Activated CD4-positive, alpha-beta T cell treated with anti-CD3 and anti-CD28 coated beads, Interleukin-2, Interleukin-4, amounts not matched to agents 100 ng/mL and 50 ng/mL, durations not matched to agents 16 hours and 8 hours (primary cell): ENCODE data around the gene SLC23A3.
A peak's percentile ranks its signal among the peaks of the same experiment; 100 is the strongest.

Source experiments
- DNase-seq: peaks from one replicate; pipeline ENCODE4 v3.0.0-alpha.2; 2020; ENCODE audit warnings: low spot score

Gene SLC23A3

DNA sequence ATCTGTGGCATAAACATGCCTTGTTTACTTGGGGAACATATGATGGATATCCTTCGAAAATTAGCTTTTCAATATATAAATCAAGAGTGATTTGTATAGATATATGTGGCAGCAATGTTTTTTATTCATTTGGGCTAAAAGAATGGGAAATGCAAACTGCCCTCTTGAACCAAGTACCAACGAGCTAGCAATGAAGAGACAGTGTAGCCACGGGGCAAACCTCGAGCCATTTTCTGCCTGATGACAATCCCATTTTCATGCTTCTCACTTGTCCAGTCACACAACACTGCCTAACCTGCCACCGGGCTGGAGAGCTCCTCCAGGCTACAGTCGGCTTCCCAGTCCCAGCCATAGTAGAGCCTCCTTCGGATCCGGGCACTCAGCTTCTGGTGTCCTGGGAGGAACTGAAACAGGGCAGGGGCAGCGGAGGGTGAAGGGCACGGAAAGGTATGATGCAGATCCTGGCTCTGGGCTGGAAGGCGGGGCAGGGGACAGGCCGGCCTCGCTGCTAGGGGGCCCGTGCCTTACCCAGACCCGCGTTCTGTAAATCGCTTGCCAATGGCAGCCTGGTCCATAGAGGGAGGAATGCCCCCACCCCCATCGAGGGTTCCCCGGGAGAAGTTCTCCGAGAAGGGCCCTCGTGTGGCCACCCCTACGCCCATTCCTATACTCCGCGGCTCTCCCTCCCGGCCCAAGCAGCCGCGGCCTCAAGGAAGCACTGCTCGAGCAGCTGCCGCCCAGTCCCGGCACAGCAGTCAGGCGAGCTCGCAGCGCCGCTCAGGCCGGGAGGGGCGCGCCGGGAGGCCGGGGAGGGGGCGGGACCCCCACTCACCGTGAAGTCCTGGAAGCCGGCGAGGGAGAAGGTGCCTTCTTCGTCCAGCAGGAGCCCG, 6.3 kb upstream of the SLC23A3 start:
- peak; percentile 20 for DNase-seq

DNA sequence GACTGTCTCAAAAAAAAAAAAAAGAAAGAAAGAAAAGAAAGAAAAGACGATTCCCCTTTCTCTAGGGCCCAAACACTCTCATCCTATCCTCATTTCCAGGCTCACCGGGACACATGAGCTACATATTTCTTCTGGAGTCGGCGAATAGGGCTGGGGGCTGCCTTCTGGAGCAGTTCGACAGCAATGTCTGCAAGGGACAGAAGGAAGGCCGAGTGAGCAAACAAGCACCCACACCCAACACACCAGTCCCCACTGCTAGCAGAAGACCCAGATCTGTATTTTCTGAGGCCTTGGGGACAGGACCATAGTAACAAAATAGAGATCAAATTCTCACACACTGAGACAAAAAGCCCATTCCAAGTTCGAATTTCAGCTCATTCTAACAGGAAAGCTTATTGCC, 5.7 kb upstream of the SLC23A3 start:
- no peak for DNase-seq

DNA sequence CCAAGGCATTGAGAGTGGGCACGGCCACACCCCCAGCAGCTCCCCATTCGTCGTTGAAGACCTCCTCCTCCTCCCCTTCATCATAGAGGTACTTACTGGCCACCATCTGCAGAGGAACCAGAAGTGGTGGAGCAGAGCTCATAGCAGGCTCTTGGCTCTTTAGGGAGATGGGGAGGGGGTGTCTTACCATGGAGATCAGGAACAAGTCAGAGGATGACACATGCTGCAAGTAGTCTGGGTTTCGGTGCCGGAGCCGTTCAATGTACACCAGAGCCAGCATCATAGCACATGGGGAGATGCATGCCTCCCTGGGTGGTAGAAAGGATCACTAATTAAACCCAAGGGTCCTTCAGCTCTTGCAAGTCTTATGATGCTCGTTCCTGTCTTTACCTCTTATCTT, 5.0 kb upstream of the SLC23A3 start:
- DNase-seq, result no peak

DNA sequence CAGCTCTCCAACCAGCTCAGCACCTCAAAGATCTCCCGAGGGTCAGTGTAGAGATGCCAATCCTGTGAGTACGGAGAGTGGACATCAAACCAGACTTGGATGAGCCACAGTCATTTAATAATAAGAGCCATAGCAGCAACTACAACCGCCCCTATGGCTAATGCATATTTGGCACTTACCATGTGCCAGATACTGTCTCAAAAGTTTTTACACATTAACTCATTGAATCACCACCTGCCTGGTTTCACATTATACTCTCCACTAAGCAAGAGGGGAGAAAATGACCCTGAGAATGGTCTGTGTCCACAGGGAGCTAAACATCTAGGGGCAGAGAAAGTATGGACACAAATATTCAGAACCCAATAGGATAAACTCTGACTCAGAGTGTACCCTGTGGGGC, 4.3 kb upstream of the SLC23A3 start:
- DNase-seq, result no peak

DNA sequence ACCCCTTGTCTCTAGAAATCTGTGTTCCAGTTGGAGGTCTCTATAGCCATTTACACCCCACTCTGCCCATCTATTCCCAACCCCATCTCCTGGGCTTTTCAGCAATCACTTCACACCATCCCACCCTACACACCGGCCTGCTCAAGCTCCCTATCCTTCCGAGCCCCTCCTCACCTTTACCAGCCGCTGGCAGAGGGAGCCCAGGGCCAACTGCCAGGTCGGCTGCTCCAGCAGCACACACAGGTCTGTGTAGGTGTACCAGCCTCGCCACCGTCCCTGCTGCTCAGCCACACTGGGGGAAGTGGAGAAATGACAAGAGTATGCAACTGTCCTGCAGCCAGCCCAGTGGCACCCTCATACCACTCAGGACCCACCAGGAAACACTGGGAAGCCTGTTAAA, 3.3 kb upstream of the SLC23A3 start:
- DNase-seq, result no peak

DNA sequence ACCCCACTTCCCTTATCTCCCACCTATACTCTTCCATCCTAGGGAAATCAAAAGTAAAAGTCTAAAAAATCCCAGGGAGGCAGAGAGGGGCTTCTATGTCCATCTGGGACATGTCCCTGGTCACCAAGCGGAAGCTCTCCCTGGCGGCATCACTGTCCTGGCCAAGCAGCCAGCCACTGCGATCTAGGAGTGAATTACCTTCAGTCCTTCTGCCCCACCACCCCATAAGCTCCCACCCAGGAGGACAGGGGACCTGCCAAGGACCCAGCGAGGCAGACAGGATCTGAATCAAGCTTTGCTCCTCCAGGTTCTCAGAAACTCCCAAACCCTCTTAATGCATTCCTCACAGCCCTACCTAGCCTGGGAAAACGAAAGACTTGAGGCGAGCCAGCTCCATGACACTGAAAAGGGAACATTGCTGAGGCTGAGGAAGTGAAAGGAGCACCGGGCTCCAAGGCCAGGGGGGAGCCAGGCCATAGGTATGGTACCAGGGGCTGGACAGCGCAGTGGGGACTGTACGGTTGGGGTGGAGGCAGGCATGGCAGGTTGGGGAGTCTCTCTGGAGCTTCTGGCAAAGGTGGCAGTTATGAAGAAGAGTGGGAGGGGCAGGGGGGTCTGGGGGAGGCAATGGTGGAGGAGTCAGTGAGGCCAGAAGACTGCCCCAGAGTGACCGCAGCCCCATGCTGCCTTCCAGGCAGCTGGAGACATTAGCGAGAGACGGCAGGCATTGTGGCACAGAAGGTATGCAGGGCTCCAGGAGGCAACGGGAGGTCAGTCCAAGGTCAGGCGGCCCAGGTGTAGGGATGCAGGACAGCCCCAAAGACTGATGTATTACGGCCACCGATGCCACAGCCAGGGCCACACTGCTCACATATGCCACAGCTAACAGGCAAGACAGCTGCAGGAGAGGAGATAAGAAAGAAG, 2.7 kb upstream of the SLC23A3 start:
- no peak for DNase-seq

DNA sequence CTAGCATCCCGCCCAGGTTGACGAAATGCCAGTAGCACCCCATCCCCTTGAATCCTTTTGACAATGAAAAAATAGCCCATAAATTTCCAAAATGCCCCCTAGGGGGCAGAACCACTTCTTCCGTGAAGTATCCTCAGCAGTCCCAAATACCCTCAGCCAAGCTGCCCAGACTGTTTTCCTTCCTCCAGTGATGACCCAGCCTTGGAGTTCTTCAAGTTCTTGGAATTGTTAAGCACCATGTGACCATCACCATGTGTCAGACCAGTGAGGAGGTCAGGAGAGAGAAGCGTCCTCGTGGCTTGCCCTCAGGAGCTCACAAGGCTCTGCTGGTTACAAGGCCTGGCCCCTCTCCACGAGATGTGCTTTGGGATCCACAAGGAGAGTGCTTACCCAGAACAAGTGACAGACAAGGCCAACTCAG, 1.4 kb upstream of the SLC23A3 start:
- DNase-seq, result peak; percentile 37

DNA sequence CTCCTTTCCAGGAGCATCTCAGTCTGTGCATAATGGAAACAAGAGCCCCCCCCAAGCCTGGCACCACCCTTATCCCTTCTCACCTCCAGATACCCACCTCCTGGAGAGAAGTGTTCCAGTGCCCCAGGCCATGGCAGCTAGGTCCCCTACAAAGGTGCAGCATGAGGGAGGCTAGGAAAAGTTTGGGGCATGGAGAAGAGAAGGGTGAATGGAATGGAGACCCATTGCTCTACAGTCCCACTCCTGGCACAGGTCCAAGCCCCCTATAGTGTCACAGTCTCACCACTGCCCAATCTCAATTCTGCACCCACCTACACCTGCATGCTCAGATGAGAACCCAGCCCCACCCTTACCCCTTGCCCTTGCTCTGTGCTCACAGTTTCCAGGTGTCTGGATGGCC, 897 bp downstream of the SLC23A3 start:
- DNase-seq, result no peak

DNA sequence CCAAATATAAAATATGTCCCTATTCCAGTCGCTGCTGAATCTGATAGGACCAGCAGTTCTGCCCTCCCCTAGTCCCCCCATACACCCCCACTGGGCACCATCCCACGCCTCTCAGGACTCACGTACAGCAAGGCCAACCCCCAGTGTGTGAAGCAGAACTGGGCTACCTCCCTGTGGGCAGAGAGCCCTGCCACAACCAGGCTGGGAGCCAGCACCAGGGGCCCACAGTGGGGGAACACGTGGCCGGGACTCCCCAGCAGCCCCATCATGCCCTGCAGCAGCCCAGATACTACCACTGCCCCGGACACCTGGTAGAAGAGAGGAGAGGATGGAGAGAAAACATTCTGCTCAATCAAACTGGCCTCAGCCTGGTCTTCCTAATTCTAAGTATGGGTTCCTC, 1.3 kb downstream of the SLC23A3 start:
- no peak for DNase-seq

DNA sequence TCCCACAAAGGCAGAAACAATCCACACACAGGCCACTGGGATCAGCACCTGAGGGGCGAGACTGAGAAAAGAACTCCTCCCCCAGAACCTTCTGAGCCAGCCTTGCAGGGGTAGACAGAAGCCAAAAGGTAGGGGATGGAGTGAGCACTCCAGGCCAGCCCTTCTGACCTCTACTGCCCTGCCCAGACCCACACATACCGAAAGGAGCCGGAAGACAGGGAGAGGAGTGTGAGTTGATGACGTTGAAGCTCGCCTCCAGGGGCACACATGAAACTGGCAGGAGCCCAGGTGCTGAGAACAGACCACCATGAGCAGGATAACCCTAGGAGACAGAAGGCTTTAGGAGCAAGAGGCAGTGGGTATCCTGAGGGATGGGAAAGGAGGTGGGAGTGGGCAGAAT, 1.8 kb downstream of the SLC23A3 start:
- no peak for DNase-seq

DNA sequence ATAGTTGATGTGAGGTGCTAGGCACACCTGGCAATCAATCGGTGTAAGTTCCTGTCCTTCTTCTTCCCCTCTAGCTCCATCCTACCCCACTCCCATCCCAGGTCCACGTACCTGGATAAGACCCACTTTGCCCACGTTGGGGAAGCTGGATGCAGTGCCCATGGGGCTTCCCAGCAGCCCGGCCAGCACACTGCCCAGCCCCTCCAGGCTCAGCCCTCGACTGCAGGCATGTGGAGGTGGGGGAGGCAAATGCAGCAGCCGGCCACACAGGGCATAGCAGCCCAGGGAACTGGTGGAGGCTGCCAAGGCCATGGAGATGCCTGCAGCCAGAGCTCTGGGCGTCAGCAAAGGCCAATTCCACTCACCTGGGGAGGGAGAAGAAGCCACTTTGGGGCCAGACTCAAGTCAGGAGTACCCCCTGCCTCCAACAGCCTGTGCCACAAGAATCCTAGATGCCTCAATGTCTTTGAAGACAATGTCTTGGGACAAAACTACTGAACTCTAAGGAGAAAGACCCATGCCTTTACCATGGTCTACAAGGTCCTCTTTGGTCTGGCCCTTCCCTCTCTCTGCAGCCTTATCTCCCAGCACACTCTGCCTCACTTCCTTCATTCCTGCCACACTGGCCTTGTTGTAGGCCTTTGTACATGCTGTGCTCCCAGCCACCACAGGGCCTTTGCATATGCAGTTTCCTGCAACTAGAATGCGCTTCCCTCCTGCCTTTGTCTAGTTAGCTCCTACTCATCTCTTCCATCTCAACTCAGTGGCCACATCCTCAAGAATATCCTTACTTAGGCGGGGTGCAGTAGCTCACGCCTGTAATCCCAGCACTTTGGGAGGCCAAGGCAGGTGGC, 4.5 kb downstream of the SLC23A3 start:
- no peak for DNase-seq

DNA sequence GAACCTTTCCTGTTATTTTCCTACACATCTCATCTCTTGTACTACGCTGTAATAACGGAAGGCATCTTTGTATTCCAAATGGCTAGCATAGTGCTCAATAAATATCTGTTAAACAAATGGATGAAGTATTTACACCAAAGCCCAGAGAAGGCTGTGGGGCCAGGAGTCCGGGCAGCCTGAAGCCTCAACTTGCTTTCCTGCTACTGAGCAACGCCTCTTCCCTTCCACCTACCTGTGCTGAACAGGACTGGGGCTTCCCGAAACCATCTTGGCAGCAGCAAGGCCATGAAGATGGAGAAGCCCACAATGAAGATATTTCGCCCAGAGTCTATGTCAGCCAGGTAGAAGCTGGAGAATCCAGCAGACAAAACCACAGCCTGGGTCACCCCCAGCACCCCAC, 6.7 kb downstream of the SLC23A3 start:
- no peak for DNase-seq

DNA sequence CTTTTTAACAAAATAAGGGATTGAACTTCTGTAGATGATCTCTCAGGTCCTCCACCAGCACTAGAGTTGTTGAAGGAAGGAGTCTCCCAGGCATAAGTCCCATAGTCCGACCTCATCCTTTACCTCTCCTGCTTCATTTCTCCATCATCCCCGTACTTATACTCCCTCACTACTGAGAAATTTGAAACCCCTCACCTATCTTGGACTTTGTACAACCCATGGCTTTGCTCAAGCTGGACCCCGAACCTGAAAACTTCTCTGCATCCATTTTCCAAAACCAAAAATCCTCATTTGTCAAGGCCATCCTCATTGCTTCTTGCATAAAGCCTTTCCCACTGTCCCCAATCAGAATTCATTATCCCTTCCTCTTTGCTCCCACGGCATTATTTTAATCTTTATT, 8.7 kb downstream of the SLC23A3 start:
- DNase-seq, result no peak

DNA sequence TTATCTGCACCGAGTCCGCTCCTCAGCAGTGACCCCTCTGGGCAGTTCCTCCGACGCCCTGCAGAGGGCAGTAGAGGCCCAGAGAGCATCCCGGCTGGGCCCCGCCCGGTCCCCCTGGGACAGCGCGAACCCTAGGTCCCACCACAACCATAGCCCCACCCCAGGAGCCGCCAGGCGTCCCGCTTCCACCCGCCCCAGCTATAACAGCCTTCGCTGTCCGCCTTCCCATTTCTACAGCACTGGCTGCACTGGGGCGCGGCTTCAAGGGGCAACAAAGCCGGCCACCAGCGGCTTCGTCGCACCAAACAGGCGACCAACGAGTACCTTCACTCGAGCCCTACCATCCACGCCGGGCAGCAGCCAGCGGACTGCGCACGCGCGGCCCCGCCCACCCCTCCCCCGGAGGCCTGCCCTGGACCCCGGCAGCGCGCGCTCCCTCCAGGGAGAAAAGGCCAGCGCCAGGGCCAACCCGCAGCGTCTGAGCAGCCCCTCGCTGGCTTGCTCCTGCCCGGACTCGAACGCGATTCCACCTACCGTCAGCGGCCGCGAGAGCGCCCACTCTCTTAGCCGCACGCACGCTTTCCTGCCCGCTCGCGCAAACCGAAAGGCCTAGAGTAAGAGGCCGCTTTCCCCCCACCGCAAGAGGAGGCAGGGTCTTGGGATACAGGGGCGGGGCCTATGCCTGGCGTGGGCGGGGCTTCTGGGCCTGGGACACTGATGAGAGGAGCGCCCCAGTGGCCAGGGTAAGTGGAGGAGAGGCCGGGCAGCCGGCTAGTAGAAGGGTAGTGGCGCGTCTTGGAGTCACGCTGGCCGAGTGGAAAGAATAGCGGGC, 9.4 kb downstream of the SLC23A3 start, which contains the start of gene NHEJ1:
NHEJ1 (minus strand) TSS at position 630 of the 832 bp plus-strand sequence. CDS start 2,453 bp downstream, outside the sequence.
- DNase-seq, result peak; percentile 95

DNA sequence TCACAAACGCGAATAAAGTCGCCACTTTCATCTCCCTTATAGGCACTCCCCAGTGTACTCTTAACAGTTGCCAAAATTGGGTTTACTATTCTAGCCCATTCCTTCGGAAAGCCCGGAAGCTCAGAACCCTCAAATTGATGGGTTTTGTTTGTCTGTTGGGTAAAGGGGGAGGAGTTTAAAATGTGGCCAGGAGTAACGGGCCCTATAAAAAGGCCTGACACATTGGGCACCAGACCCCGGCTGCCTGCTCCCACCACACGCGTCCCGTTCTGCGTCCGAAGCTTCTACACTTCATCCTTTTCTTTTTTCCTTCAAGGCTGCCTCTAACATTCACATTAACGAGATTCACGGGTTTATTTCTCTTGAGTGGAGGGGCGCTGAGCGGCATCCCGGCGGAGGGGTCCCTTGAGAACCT, 10.1 kb downstream of the SLC23A3 start:
- DNase-seq, result no peak

DNA sequence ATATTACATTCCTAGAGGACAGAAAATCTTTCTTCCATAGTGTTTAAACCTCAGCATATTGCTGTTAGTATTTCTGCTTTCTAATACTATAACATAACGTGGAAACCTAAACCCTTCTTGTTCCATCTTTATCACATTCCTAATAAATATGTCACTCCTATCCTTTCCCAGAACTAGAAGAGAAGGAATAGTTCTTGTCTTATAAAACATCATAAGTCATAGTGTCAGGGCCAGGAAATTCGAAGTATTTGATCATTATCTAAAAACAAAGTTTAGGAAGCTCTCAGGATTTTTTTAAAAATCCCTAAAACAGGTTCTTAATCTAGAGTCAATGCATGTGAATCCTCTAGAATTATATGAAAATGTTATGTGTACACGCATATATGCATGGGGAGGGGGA, 11.2 kb downstream of the SLC23A3 start:
- DNase-seq, result no peak

DNA sequence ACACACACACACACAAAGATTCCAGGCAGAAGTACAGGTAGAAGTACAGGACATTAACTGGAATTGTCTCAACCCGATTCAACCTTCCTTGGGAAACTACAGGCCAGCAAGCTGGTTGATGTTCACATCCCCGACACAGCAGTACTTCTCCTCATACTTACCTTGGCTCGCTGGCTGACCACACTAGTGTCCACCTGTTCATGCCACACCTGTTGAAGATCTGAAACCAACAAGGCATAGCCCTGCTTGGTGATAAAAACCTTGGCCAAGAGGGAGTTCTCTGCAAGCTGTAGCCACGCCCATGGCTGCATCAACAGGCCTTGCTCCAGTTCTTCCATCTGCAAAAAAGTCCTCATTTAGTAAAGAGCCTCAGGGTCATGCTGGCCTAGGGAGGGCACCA, 11.8 kb downstream of the SLC23A3 start:
- DNase-seq, result no peak

DNA sequence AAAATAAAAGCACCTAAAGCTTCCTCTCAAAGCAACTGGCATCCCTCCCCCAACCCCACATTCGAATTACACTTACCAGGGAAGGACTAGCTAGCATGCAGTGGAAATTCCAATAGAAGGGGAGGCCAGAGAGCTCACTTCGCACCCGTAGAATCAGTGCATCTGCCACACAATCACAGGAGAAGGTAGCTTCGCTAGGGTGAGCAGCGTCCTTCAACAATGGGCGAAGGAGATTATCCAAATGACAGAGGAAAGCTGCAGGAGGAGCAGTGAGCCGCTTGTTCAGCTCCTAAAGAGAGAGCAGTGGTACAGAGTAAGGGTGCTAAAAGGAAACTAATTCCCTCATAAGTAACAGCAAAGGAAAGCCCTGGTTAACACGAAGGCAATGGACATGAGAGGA, 12.4 kb downstream of the SLC23A3 start:
- DNase-seq, result no peak

DNA sequence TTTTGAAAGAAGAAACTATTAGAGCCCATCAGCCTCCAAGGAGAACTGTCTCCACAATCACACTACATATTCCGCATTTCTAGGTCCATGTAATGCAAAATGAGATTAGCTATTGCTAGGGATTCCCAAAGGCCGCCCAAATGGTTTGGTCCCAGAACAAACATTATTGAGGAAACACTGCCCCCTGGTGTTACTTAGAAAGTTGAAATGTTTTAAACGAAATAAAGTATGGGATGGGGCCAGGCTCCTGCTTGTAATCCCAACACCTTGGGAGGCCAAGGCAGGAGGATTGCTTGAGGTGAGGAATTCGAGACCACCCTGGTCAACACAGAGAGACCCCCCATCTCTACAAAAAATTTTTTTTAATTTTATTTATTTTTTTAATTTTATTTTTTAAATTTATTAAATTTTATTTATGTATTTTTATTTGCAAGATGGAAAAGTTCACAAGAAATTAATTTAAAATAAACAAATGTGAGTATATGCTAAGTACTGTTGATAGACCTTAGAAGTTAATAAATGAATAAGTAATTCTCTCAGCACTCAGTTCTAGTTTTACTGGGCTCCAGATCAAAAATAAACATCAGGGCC, 14.7 kb downstream of the SLC23A3 start:
- peak; percentile 74 for DNase-seq

DNA sequence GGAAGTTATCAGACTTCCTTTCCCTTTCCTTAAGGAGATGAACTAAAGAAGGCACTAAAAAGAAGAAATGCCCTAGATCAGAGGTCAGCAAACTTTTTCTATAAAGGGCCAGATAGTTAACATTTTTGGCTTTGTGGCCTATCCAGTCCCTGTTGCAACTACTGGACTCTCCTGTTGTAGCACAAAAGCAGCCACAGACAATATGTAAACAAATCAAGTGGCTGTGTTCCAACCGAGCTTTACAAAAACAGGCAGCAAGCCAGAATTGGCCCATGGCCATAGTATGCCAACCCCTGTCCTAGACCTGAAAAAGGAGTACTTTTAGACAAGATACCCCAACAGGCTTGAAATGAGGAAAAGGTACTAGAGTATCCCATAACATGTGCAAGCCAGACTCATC, 20.2 kb downstream of the SLC23A3 start:
- DNase-seq, result no peak

DNA sequence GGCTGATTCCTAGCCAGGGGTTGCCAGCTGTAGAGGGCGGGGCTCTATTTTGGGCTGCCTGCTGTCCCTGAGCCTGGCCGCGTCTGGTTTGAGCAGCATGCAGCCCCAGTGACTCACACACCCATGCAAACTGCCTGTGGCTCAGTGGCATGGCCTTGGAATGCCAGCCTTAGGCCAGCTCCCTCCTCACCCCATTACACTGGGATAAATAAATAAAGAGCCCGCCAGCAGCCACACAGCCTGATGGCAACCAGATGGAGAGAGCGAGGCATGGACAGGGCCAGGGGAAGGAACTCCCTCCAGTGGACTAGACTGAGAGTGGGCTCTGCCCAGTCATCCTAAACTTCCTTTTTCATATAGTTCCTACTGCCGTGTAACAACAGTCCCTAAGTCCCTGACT, 27.5 kb downstream of the SLC23A3 start:
- no peak for DNase-seq
